GM12878 (cell line): ENCODE results near the gene EEF1A1. TPM values are rescaled to one million over a fixed set of nuclear protein-coding genes. Genes with fewer than 3 reads are reported as not detected.

ENCODE experiments used
- ATAC-seq: fragments of 200-7000 bp; cut with Tn5 transposase; 3 replicates; pipeline ENCODE4 v1.9.1; 2020; ENCODE audit warnings: mild to moderate bottlenecking, moderate library complexity
- BruUV-seq: library from RNA; stranded (reverse); fragments of 400-500 nt; replicated peaks from 2 replicates; lab custom pipeline; 2021; lab: Mats Ljungman, UMichigan
- CTCF ChIA-PET: fragments of 300-600 bp; sonication (Branson Sonifier 250); formaldehyde crosslinking; extraction: SDS; loops from one replicate; lab custom pipeline; 2021; ENCODE audit warnings: inconsistent platforms; lab: Yijun Ruan, JAX
- POLR2A ChIA-PET: fragments of 350-600 bp; formaldehyde crosslinking; extraction: SDS; loops from one replicate; lab custom pipeline; 2021; ENCODE audit warnings: inconsistent platforms; lab: Charles Lee
- RAD21 ChIA-PET: fragments of 300-600 bp; sonication (Branson Sonifier 250); formaldehyde crosslinking; loops from one replicate; lab custom pipeline; 2023; ENCODE audit warnings: antibody characterized with exemption; ENCODE audit not compliant: unreplicated experiment; lab: Charles Lee
- SMC1A ChIA-PET: fragments of 300-600 bp; sonication (Branson Sonifier 250); formaldehyde crosslinking; loops from one replicate; lab custom pipeline; 2023; ENCODE audit not compliant: unreplicated experiment, uncharacterized antibody; lab: Charles Lee
- DNase-seq: peaks from one replicate; pipeline ENCODE4 v3.0.0-alpha.2; 2011; ENCODE audit warnings: low read depth, low spot score
- FAIRE-seq: peaks from 3 replicates; lab custom pipeline; 2011; peaks lifted over from hg19 to GRCh38; lab: Jason Lieb, UNC
- H2AFZ ChIP-seq: 2 replicates; pipeline ENCODE4 v1.6.0; 2011; ENCODE audit warnings: low read depth, low read length, control low read depth; ENCODE audit not compliant: control insufficient read depth
- H3K27ac ChIP-seq: 2 replicates; pipeline ENCODE4 v1.5.1; 2011; ENCODE audit warnings: control low read depth; ENCODE audit not compliant: control insufficient read depth, insufficient read depth
- H3K27me3 ChIP-seq, 2 experiments: replicated peaks in 1 of 2; 2 replicates each; pipeline versions ENCODE4 v1.6.0 to v1.6.1; 2011; ENCODE audit warnings: low read length in 1 of 2; ENCODE audit not compliant: control insufficient read depth in 2 of 2, insufficient read depth in 2 of 2
- H3K36me3 ChIP-seq, 2 experiments: 2 replicates each; pipeline ENCODE4 v1.5.1; 2011; ENCODE audit warnings: low read length in 1 of 2; ENCODE audit not compliant: control insufficient read depth in 2 of 2, insufficient read depth in 2 of 2
- H3K4me1 ChIP-seq: 2 replicates; pipeline ENCODE4 v1.6.1; 2011; ENCODE audit warnings: mild to moderate bottlenecking, low read length, moderate library complexity, mixed read lengths; ENCODE audit not compliant: control insufficient read depth, insufficient read depth
- H3K4me2 ChIP-seq: 2 replicates; pipeline ENCODE4 v1.6.0; 2011; ENCODE audit warnings: control low read depth; ENCODE audit not compliant: control insufficient read depth, insufficient read depth
- H3K4me3 ChIP-seq: fragments of 200-600 bp; sonication (generic); 2 replicates; pipeline ENCODE4 v1.5.1; 2016
- H3K79me2 ChIP-seq: 2 replicates; pipeline ENCODE4 v1.6.0; 2011; ENCODE audit warnings: low read length; ENCODE audit not compliant: control insufficient read depth, insufficient read depth
- H3K9ac ChIP-seq: 2 replicates; pipeline ENCODE4 v1.8.0; 2011; ENCODE audit warnings: low read length, control low read depth, mixed read lengths; ENCODE audit not compliant: control insufficient read depth, insufficient read depth
- H3K9me3 ChIP-seq: replicated peaks from 3 replicates; pipeline ENCODE4 v1.5.1; 2011; ENCODE audit warnings: mild to moderate bottlenecking, low read length; ENCODE audit not compliant: control insufficient read depth, insufficient read depth
- H4K20me1 ChIP-seq: 2 replicates; pipeline ENCODE4 v1.6.0; 2011; ENCODE audit not compliant: control insufficient read depth, insufficient read depth
- CBFB ChIP-seq: IDR thresholded peaks from 2 replicates; pipeline ENCODE4 v1.6.1; 2016; ENCODE audit warnings: antibody characterized with exemption, low read depth
- CBX3 ChIP-seq: fragments of 200-600 bp; sonication (generic); IDR thresholded peaks from 2 replicates; pipeline ENCODE4 v1.6.1; 2016; ENCODE audit warnings: low read depth, borderline replicate concordance
- CBX5 ChIP-seq: sonication (generic); IDR thresholded peaks from 2 replicates; pipeline ENCODE4 v1.6.1; 2016; ENCODE audit warnings: low read depth, moderate library complexity, mild to moderate bottlenecking, inconsistent platforms
- CHD1 ChIP-seq: IDR thresholded peaks from 2 replicates; pipeline ENCODE4 v1.6.1; 2012; ENCODE audit warnings: low read depth, low read length, improper control_type of control experiment
- CHD4 ChIP-seq: fragments of 200-600 bp; sonication (generic); IDR thresholded peaks from 2 replicates; pipeline ENCODE4 v1.6.1; 2016; ENCODE audit warnings: mild to moderate bottlenecking
- E4F1 ChIP-seq: fragments of 450-650 bp; IDR thresholded peaks from 2 replicates; pipeline ENCODE4 v1.6.1; 2018; ENCODE audit warnings: borderline replicate concordance, mild to moderate bottlenecking; ENCODE audit not compliant: partially characterized antibody
- ETV6 ChIP-seq, 2 experiments: fragments of 450-650 bp in 1 of 2; IDR thresholded peaks in 1 of 2; conservative IDR thresholded peaks in 1 of 2; 2 replicates each; pipeline ENCODE4 v1.6.1; 2014; ENCODE audit warnings: antibody characterized with exemption in 1 of 2, borderline replicate concordance in 1 of 2, low read depth in 1 of 2, mild to moderate bottlenecking in 1 of 2, moderate library complexity in 1 of 2
- HDGF ChIP-seq: fragments of 450-650 bp; IDR thresholded peaks from 2 replicates; pipeline ENCODE4 v1.6.1; 2016; ENCODE audit warnings: antibody characterized with exemption
- MEF2A ChIP-seq: IDR thresholded peaks from 2 replicates; pipeline ENCODE4 v1.6.1; 2011; ENCODE audit warnings: low read depth, mild to moderate bottlenecking, low read length, moderate library complexity; ENCODE audit not compliant: insufficient read depth
- NRF1 ChIP-seq: conservative IDR thresholded peaks from 2 replicates; pipeline ENCODE4 v1.6.1; 2011; ENCODE audit warnings: mild to moderate bottlenecking, low read depth, low read length, improper control_type of control experiment
- SMC3 ChIP-seq: IDR thresholded peaks from 2 replicates; pipeline ENCODE4 v1.6.1; 2011; ENCODE audit warnings: low read length, improper control_type of control experiment, borderline replicate concordance
- ZBTB11 ChIP-seq: fragments of 450-650 bp; formaldehyde crosslinking; IDR thresholded peaks from 2 replicates; pipeline ENCODE4 v1.5.0; 2022; ENCODE audit warnings: mild to moderate bottlenecking, missing genetic modification characterization
- WGBS: methylation state at CpG from one replicate; pipeline ENCODE4 v1.1.6; 2016; ENCODE audit warnings: low lambda C conversion rate; ENCODE audit not compliant: insufficient replicate concordance, insufficient coverage; ENCODE audit errors: missing lambda C conversion rate; 5-methylcytosine and 5-hydroxymethylcytosine counted together
- in situ Hi-C: fragments of 300-500 bp; cut with MboI; formaldehyde crosslinking; loops from 9 replicates; pipeline ENCODE4 v1.14.3; 2018; ENCODE audit warnings: mixed read lengths
- intact Hi-C: fragments of 100-400 bp; cut with micrococcal nuclease; formaldehyde crosslinking; loops from one replicate; pipeline ENCODE4 v1.14.2; 2022; ENCODE audit not compliant: unreplicated experiment
- polyA plus RNA-seq, 11 experiments: library from polyadenylated mRNA; depleted of rRNA in 4 of 11; unstranded in 6 of 11; stranded (reverse) in 5 of 11; fragments of >200 nt; fragmentation: Nextera tagmentation in 4 of 11; fragmentation: Illumina TruSeq in 1 of 11; extraction: Ambion mirVana in 4 of 11; extraction: Trizol in 1 of 11; gene quantifications; 1 replicate in 1 of 11; 2 replicates in 10 of 11; pipeline versions ENCODE4 v1.2.1 to v1.2.3, GENCODE V29; 2011 to 2016; ENCODE audit warnings: inconsistent platforms in 2 of 11, missing spikeins in 2 of 11, low read depth in 1 of 11
- total RNA-seq, 4 experiments: library from RNA; depleted of rRNA in 3 of 4; stranded (reverse); fragments of >200 nt in 3 of 4; fragmentation: Illumina TruSeq in 1 of 4; extraction: Trizol in 1 of 4; gene quantifications; 2 replicates each; pipeline versions ENCODE4 v1.2.1 to v1.2.3, GENCODE V29; 2013 to 2021

EEF1A1 gene
- total and polyA plus RNA-seq, 10 of the 15 experiments (the other 5 are each of a cell fraction or from before 2014, with no cell fraction given) = 4,214 to 18,090 (median 14,132) TPM

DNA sequence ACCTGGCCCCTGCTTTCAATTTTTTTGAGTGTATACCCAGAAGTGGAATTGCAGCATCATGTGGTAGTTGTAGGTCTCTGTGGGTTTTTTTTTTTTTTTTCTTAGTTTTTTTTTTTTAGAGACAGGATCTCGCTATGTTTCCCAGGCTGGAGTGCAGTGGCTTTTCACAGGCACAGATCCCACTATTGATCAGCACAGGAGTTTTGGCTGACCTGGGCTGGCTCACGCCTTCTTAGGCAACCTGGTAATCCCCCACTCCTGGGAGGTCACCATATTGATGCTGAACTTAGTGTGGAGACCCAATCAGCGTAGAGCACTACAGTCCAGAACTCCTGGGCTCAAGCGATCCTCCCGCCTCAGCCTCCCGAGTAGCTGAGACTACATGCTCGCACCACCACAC lies 33.4 kb downstream of the EEF1A1 start:
- no peaks in the 10 kb centered on the region for H3K4me1 ChIP-seq
- peaks cover 11 to 15% of the 10 kb centered on the region in 2 experiments for H3K36me3 ChIP-seq
- ChIA-PET RAD21 (no interaction called here), SMC1A (interaction anchor here (0.7 to 2.2 kb wide), 2 partner anchors 15 to 26 kb away, joined by 3 to 5 read pairs; partner anchors contain the start of gene MTO1), CTCF (interaction anchor here (0.8 to 0.9 kb wide), 3 partner anchors 10 to 123 kb away, joined by 3 to 4 read pairs (median 3); no protein-coding TSS in a partner anchor), POLR2A (interaction anchor here (1.0 kb wide), 1 partner anchor 25 kb away, joined by 3 read pairs; no protein-coding TSS in a partner anchor)
- no peak overlapping the region for H3K4me2 ChIP-seq
- intact Hi-C loops = no loop called here
- DNase-seq (no peak), FAIRE-seq (no peak), ATAC-seq (no peak)
- H4K20me1 ChIP-seq = no peaks in the 10 kb centered on the region
- in situ Hi-C loops = no loop called here
- H3K27me3 ChIP-seq = no peaks in the 10 kb centered on the region
- H2AFZ ChIP-seq = no peak overlapping the region
- TF ChIP-seq ZBTB11 (CRISPR knock-in tag) (no peak), CBX5 (no peak), ETV6 (conservative IDR thresholded peaks at IDR 0.05 in 1 of 2, IDR thresholded peaks at IDR 0.05 in 1 of 2; ENCODE audit: borderline replicate concordance in 1 of 2, low read depth in 1 of 2) (no peak), E4F1 (no peak), HDGF (no peak), SMC3 (no peak), NRF1 (no peak), CBFB (no peak), CHD4 (no peak), CHD1 (no peak), CBX3 (no peak), MEF2A (no peak)
- no peaks in the 10 kb centered on the region; the same call in 1 of the 3 replicates for H3K9me3 ChIP-seq
- H3K27ac ChIP-seq = no peak overlapping the region
- no peaks in the 10 kb centered on the region for H3K79me2 ChIP-seq
- no peak overlapping the region for H3K4me3 ChIP-seq
- no TSS peak for BruUV-seq
- H3K9ac ChIP-seq = no peak overlapping the region
- 96% methylated on average over 7 of the region's 7 CpGs for WGBS
